GM12891 (cell line): Measurements from ENCODE around the gene TIGD6.

Experiments
- POLR2A ChIP-seq: IDR thresholded peaks from 2 replicates; pipeline ENCODE4 v1.6.1; 2011; ENCODE audit warnings: low read depth, low read length, control low read depth
- POLR2AphosphoS5 ChIP-seq: IDR thresholded peaks from 2 replicates; pipeline ENCODE4 v1.6.1; 2011; ENCODE audit warnings: low read depth, low read length, control low read depth
- POU2F2 ChIP-seq: IDR thresholded peaks from 2 replicates; pipeline ENCODE4 v1.6.1; 2011; ENCODE audit warnings: low read depth, mild to moderate bottlenecking, control low read depth, low read length, moderate library complexity
- SPI1 ChIP-seq: IDR thresholded peaks from 2 replicates; pipeline ENCODE4 v1.6.1; 2011; ENCODE audit warnings: low read depth, low read length, control low read depth
- TAF1 ChIP-seq: IDR thresholded peaks from 2 replicates; pipeline ENCODE4 v1.6.1; 2011; ENCODE audit warnings: low read depth, low read length, control low read depth

DNA sequence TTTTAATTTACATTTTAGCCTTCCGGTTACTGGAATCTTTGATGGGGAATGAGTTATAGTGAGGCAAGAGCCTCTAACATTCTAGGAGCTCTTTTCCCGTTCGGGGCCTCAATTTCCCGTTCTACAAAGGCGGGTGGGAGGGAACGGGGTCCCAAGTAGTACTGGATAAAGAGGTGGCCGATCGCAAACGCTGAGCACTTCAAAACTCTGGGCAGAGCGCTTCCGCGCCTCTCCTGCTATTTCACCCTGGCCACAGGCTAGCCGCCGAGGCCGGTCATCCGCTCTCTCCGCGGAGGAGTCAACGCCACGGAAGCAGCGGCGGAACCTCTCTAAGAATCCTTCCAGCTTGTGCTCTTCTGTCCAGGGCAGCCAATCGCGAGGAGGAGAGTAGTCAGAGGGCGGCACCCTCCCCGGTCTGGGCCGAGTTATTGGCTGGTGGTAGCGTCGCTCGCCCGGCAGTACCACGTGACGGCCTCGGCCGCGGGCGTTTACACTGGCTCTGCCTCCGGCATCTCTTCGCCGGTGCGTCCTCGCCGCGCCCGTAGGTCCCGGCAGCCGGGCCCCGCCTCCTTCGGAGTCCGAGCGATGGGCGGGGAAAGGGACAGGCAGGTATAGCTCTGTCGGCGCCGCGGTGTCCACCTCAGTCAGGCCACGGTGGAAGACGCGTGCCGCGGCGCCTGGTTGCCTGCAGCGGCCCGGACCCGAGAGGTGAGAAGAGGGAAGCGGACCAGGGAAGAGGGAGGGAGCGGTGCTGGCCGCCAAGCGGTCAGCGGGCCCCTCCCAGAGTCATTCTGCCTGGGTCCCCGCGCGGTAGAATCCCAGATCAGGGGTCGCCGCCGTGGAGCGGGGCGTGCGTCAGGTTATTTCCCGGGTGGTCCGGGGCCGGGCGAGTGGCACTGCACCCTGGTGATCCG, 39.9 kb downstream of the TIGD6 start, which contains the start of gene SLC26A2:
- TF ChIP-seq POLR2AphosphoS5 = peak; percentile 94
- TF ChIP-seq POLR2A = peak; percentile 95
- no peak for TF ChIP-seq SPI1
- peak; percentile 71; the same call in 1 of the 2 replicates for TF ChIP-seq POU2F2
- TF ChIP-seq TAF1 = peak; percentile 76; the same call in 1 of the 2 replicates
